ENCODE measurements around the gene EPHA10. TPM values are rescaled to one million over a fixed set of nuclear protein-coding genes. Genes with fewer than 3 reads are reported as not detected.

The EPHA10 gene
- total RNA-seq, 1 experiment from 2014 or later = 1.3 TPM

GRCh38 chr1:37748565-37748964 lies 16.4 kb downstream of the EPHA10 start:
- POLR2A ChIA-PET = no interaction called here
- Mint-ChIP-seq H3K9me3 (peaks cover 5% of the 10 kb centered on the region), H3K27me3 (ENCODE audit: low read depth) (peaks cover 47% of the 10 kb centered on the region), H3K4me1 (no peaks in the 10 kb centered on the region), H3K27ac (no peak overlapping the region), H3K4me3 (no peak overlapping the region), H3K36me3 (no peaks in the 10 kb centered on the region)
- CTCF ChIA-PET = interaction anchor here (0.7 kb wide), 2 partner anchors 59 to 840 kb away, joined by 4 read pairs; partner anchors contain the start of genes C1orf122 and YRDC
- ATAC-seq = no peak
- no peak for TF ChIP-seq HMGXB4 (CRISPR knock-in tag; IDR thresholded peaks at IDR 0.05)
- no peak for TF ChIP-seq SP1 (CRISPR knock-in tag; conservative IDR thresholded peaks at IDR 0.05)
- no peak for DNase-seq (ENCODE audit: low spot score)

DNA sequence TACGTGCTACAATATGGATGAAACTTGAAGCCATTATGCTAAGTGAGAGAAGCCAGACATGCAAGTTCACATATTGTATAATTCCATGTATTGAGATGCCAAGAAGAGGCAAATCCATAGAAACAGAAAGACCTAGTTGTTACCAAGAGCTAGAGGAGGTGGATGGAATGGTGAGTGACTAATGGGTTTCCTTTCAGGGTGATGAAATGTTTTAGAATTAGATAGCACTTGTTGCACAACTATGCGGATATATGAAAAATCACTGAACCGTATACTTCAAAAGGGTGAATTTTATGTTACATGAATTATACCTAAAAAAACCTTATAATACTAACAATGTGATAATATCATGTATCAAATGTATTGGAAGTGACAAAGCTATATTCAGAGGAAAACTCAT lies 18.1 kb downstream of the EPHA10 start:
- H3K4me3 Mint-ChIP-seq = no peak overlapping the region
- DNase-seq (ENCODE audit: low spot score) (no peak), ATAC-seq (no peak)
- H3K27ac Mint-ChIP-seq = no peak overlapping the region
- peaks cover 5% of the 10 kb centered on the region for H3K9me3 Mint-ChIP-seq
- ChIA-PET CTCF (no interaction called here), POLR2A (no interaction called here)
- no peaks in the 10 kb centered on the region for H3K4me1 Mint-ChIP-seq
- peaks cover 39% of the 10 kb centered on the region for H3K27me3 Mint-ChIP-seq (ENCODE audit: low read depth)
- no peaks in the 10 kb centered on the region for H3K36me3 Mint-ChIP-seq
- TF ChIP-seq NR3C1 (CRISPR knock-in tag; conservative IDR thresholded peaks at IDR 0.05; ENCODE audit: low read depth) (no peak), MXD4 (CRISPR knock-in tag; IDR thresholded peaks at IDR 0.05; ENCODE audit: borderline replicate concordance) (no peak), E2F1 (CRISPR knock-in tag; IDR thresholded peaks at IDR 0.05) (no peak), STAT6 (CRISPR knock-in tag; conservative IDR thresholded peaks at IDR 0.05; ENCODE audit: low read depth) (no peak)
- TF ChIP-seq, protein P1, sequence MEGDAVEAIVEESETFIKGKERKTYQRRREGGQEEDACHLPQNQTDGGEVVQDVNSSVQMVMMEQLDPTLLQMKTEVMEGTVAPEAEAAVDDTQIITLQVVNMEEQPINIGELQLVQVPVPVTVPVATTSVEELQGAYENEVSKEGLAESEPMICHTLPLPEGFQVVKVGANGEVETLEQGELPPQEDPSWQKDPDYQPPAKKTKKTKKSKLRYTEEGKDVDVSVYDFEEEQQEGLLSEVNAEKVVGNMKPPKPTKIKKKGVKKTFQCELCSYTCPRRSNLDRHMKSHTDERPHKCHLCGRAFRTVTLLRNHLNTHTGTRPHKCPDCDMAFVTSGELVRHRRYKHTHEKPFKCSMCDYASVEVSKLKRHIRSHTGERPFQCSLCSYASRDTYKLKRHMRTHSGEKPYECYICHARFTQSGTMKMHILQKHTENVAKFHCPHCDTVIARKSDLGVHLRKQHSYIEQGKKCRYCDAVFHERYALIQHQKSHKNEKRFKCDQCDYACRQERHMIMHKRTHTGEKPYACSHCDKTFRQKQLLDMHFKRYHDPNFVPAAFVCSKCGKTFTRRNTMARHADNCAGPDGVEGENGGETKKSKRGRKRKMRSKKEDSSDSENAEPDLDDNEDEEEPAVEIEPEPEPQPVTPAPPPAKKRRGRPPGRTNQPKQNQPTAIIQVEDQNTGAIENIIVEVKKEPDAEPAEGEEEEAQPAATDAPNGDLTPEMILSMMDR (IDR thresholded peaks at IDR 0.05) = no peak
- TF ChIP-seq, protein P2, sequence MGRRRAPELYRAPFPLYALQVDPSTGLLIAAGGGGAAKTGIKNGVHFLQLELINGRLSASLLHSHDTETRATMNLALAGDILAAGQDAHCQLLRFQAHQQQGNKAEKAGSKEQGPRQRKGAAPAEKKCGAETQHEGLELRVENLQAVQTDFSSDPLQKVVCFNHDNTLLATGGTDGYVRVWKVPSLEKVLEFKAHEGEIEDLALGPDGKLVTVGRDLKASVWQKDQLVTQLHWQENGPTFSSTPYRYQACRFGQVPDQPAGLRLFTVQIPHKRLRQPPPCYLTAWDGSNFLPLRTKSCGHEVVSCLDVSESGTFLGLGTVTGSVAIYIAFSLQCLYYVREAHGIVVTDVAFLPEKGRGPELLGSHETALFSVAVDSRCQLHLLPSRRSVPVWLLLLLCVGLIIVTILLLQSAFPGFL (CRISPR knock-in tag; IDR thresholded peaks at IDR 0.05; ENCODE audit: borderline replicate concordance) = no peak
- TF ChIP-seq, protein P3, sequence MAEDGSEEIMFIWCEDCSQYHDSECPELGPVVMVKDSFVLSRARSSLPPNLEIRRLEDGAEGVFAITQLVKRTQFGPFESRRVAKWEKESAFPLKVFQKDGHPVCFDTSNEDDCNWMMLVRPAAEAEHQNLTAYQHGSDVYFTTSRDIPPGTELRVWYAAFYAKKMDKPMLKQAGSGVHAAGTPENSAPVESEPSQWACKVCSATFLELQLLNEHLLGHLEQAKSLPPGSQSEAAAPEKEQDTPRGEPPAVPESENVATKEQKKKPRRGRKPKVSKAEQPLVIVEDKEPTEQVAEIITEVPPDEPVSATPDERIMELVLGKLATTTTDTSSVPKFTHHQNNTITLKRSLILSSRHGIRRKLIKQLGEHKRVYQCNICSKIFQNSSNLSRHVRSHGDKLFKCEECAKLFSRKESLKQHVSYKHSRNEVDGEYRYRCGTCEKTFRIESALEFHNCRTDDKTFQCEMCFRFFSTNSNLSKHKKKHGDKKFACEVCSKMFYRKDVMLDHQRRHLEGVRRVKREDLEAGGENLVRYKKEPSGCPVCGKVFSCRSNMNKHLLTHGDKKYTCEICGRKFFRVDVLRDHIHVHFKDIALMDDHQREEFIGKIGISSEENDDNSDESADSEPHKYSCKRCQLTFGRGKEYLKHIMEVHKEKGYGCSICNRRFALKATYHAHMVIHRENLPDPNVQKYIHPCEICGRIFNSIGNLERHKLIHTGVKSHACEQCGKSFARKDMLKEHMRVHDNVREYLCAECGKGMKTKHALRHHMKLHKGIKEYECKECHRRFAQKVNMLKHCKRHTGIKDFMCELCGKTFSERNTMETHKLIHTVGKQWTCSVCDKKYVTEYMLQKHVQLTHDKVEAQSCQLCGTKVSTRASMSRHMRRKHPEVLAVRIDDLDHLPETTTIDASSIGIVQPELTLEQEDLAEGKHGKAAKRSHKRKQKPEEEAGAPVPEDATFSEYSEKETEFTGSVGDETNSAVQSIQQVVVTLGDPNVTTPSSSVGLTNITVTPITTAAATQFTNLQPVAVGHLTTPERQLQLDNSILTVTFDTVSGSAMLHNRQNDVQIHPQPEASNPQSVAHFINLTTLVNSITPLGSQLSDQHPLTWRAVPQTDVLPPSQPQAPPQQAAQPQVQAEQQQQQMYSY (CRISPR knock-in tag; IDR thresholded peaks at IDR 0.05) = no peak
- TF ChIP-seq, protein P4, sequence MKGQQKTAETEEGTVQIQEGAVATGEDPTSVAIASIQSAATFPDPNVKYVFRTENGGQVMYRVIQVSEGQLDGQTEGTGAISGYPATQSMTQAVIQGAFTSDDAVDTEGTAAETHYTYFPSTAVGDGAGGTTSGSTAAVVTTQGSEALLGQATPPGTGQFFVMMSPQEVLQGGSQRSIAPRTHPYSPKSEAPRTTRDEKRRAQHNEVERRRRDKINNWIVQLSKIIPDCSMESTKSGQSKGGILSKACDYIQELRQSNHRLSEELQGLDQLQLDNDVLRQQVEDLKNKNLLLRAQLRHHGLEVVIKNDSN (CRISPR knock-in tag; IDR thresholded peaks at IDR 0.05) = no peak

Data from WTC11 (cell line).